Femur (tissue), 1 donor: Measurements from ENCODE around the gene RPTOR.

Experiments used
- DNase-seq: peaks from one replicate; pipeline ENCODE4 v3.0.0-alpha.2; 2017

Gene RPTOR

DNA sequence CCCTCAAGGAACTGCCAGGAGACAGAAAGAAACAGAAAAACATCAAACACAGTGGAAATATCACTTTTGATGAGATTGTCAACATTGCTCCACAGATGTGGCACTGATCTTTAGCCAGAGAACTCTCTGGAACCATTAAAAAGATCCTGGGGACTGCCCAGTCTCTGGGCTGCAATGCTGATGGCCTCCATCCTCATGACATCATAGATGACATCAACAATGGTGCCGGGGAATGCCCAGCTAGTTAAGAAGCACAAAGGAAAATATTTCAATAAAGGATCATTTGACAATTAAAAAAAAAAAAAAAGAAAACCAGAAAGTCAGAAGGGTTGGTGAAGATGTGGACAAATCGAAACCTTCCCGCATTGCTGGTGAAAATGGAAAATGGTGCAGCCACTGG is 432.1 kb downstream of the RPTOR start:
- no peak for DNase-seq

DNA sequence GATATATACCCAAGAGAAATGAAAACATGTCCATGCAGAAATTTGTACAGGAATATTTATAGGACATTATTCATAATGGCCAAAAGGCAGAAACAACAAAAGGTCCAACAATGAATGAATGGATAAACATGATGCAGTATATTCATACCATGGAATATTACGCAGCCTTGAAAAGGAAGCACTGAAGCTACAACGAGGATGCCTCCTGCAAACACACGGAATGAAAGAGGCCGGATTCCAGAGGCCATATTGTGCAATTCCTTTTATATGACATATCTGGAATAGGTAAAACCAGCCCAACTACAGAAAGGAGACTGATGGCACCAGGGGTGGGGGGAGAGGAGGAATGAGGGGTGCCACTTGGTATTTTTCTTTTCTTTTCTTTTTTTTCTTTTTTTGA is 432.5 kb downstream of the RPTOR start:
- DNase-seq: no peak

DNA sequence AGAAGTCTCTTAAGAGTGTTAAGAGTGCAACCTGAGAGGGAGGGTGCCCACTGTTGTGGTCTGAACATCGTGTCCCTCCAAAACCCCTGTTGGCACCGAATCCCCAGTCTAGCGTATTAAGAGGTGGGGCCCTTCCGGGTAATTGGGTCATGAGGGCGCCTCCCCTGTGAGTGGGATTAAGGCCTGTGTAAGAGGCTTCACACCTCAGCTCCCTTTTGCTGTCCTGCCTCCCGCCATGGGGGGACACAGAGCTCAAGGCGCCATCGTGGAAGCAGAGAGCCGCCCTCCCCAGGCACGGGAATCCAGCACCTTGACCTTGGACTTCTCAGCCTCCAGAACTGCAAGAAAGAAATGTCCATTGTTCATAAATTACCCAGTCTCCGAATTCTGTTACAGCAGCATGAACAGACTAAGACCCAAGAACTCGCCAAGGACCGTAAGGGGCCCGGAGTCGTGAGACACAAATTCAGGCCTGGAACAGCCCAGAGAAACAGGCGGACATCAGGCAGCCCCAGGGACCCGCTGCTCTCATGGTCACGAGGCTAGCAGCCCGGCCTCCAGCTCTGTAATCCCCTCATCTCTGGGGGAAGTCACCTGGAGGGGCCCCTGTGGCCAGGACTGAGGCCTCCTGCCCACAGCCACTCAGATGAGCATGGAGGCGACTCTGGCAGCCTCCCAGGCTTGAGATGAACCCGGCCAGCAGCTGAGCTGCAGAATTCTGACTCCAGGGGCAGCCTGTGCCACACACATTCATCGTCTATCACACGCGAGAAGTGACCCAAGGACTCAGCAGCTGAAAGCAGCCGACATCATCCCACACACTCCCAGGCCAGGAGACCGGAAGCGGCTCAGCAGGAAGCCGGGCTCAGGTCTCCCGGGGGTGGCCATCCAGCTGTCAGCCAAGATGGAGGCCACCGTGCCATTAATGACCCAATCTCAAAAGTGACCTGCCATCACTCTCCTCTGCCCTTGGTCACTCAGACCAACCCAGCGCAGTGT is 434.2 kb downstream of the RPTOR start:
- peak; percentile 27 for DNase-seq

DNA sequence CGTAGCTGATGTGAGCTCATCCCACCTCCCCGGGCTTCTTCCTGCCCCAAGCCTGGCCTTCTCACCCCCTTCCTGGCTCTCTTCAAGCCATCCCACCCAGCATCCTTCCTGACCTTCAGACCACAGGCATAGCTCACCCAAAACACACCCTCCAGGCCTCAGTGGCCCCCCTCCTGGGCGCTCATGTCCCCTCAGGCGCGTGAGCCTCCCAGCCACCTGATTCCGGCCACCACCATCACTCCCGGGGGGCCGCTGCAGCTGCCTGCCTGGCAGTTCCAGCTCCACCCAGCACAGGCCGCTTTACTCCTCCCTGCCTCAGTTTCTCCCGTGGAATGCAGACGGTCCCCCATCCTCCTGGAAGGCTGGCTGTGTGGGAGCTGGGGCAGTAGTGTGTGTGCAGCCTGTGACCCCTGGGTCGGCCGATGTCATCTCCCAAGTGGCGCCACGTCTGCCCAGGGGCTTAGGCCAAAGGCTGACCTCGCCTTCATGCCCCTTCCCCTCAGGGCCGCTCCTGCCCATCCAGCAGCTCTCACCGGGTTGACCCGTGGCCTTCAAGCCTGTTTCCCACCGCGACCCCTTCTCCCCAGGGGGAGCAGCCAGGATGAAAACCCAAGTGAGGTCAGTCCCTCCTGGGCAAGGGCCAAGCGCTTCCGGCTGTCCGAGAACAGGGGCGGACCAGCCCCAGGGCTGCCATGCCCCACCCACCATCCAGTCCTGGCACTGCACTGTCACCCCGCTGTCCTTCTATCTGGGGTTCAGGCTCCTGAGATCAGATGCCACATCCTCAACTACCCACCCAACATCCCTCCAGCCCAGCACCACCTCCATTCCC is 435.1 kb downstream of the RPTOR start:
- peak; percentile 23 for DNase-seq

DNA sequence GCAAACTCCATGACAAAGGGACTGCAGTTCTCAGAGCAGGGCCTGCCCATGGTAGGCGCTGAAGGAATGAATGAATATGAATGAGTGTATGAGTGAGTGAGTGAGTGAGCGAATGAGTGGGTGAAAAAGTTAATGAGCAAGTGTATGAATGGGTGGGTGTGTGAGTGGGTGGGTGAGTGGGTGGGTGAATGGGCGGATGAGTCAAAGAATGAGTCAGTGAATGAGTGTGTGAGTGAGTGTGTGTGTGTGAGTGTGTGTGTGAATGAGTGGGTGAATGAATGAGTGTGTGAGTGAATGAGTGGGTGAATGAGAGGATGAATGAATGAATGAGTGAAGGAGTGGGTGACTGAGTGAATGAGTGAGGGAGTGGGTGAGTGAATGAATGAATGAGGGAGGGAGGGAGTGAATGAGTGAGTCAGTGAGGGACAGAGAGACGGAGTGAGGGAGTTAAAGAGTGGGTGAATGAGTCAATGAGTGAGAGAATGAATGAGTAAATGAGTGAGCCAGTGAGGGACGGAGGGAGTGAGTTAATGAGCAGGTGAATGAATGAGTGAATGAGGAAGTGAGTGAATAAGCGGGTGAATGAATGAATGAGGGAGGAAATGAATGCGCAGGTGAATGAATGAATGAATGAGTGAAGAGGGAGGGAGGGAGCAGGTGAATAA is 435.9 kb downstream of the RPTOR start:
- peak; percentile 7 for DNase-seq

DNA sequence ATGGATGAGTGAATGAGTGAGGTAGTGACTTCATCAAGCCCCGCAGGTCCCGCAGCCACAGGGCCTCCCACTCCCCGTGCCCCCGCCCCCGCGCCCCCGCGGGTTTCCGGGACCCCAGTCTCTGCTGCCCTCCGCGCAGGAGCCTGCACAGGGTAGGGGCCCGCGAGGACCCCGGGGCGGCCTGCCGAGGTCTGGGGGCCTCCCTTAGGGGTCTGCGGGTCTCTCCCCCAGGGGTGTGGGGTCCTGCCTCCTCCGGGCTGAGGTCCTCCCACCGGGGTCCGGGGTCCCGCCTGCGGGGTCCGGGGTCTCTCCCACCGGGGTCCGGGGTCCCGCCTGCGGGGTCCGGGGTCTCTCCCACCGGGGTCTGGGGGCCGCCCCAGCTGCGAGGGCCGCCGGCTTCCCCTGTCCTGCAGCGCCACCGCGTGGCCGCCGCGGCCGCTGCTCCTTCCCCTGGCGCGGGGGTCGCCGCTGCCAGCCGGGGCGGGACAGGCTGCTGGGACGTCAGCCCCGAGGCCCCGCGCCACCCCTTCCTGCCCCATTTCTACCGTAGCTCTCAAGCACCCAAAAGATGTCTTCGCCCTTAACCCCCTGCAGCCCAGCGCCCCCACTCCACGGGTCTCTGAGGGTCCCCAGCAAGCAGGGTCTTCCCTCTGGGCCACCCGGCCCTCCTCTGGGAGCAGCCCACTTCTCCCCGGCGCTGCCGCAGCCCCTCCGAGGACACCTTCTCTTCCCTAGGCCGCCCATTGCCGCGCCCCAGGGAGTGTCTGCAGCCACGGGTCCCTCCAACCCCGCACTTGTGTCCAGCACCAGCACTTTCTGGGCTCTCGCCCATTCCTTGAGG is 436.6 kb downstream of the RPTOR start:
- DNase-seq: peak; percentile 44

DNA sequence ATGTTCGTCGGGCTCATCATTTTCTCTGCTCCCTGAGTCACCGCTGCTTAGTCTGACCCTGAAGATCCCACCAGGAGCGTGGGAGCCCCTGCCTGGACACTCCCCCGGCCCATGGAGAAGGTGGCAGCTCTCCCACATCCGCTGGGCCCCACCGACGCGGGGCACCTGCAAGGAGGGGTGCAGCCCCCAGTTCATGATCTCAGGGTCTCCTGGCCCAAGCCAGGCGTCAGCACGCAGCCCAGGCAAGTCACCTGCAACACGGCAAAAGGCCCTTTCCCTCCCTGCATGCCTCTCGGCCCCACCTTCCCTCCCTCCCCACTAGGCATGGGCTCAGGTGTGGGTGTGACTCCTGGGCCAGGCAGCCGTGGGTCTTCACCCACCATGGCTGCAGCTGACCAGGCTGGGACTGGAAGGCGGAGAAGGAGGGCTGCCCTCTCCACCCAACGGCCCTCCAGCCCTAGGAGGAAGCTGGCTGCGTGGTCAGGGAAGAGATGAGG is 437.3 kb downstream of the RPTOR start:
- DNase-seq: peak; percentile 25

DNA sequence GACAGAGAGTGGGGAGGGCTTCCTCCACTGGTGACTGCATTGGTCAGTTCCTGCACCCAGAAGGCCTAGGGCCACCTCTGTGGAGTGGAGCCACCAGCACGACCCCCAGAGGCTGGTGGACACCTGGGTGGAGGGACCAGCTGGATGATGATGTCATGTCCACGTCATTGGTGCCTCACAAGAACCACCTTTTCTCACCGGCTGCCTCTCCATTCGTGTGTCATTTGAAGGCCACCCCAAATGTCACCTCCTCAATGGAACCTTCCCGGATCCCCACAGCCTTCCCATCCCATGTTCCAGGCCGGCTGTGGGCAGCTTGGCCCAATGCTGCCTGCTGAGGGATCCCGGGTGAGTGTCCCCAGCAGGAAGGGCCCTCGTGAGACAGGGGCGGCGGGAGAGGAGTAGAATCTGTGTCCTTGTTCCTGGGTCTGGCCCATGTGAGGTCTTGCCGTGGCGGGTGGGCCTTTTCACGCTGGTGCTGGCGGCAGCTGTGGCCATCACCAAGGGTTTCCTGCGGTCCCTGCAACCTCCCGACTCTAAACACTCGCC is 437.9 kb downstream of the RPTOR start:
- DNase-seq: peak; percentile 23

DNA sequence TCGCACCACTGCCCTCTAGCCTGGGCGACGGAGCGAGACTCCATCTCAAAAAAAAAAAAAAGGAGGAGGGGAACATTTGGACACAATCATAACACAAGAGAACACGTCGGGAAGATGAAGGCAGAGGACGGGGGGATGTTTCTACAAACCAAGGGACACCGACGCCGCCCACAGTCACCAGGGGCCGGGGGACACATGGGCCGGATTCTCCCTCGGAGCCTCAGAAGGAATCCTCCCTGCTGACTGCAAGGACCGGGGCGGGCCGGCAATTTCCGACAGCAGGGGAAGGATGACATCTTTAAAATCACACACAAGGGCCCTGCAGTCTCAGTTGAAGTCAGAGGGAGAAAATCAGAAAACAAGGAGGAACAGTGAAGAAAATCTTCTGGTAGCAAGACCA is 438.9 kb downstream of the RPTOR start:
- DNase-seq: peak; percentile 10

DNA sequence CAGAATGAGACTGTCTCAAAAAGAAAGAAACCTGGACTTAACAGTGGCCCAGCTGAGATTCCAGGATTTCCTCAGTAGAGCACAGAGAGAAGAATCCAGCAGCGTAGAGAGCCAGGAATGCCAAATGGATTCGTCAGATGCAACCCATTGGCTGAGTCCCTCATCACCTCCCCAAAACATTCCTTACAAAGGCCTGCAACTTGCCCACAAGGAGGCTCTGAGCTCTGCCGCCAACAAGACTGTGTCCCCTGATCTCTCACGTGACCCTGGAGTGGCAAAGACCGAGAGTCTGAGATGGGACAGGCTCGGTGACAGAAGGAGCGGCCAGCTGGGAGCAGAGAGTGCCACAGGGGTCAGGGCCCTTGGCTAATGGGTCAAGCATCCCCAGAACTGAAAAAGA is 440.1 kb downstream of the RPTOR start:
- DNase-seq: peak; percentile 39

DNA sequence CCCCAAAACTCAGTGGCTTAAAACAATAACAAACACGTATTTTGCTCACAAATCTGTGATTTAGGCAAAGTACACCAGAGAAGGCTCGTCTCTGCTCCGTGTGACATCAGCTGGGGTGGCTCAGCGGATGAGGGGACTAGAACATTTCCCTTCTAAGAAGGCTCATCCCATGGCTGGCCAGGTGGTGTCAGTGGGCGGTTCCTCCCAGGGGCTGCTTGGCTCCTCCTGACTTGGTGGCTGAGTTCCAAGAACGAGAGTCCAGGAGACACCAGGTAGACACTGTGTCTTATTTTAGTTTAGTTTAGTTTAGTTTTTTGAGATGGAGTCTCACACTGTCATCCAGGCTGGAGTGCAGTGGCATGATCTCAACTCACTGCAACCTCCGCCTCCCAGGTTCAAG is 441.4 kb downstream of the RPTOR start:
- no peak for DNase-seq

DNA sequence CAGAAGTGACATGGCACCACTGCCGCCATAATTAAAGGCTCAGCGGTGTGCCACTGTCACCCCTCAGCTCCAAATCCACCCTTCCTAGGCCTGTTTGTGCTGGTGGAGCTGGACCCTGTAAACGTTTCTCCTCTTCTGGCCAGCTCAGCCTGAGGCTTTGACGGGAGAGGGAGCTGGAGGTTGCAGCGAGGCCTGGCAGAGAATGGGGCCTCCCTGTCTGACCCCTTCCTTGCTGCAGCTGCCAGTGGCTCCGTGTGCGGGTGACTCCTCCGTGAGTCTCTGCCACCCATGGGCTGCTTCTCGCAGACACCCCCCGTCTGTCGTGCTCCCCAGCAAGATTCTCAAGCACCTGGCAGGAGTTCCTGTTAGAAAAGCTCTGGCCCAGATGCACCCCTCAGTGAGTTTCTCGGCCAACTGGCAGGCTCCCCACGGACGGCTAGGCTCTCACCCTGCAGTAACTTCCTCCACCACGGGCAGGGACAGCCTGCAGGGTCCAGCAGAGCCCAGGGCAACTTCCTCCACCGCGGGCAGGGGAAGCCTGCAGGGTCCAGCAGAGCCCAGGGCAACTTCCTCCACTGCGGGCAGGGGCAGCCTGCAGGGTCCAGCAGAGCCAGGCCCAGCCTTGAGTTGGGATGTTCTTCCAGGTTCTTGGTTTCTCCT is 442.3 kb downstream of the RPTOR start:
- peak; percentile 50 for DNase-seq

DNA sequence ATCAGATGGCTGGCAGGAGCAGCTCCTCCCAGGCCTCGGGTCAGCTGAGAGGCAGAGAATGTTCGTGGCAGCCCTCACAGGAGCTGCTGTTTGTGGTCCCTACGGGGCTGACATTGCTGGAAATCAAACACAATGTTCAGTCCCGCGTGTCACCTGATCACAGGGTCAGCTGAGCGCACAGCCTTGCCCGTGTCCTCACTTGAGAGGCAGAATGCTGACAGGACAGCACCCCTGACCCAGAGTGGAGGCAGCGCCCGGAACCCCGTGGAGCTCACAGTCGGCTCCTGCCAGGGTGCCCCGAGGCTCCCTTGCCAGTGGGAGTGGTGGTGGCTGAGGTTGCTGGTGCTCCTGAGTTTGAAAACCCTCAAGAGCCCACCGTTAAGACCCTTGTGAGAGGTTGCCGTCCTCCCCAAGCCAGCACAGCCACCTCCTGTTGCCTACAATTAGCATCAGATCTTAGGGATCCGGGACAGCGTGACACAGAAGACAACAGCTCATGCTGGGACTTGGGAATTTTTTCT is 443.4 kb downstream of the RPTOR start:
- DNase-seq: peak; percentile 21

DNA sequence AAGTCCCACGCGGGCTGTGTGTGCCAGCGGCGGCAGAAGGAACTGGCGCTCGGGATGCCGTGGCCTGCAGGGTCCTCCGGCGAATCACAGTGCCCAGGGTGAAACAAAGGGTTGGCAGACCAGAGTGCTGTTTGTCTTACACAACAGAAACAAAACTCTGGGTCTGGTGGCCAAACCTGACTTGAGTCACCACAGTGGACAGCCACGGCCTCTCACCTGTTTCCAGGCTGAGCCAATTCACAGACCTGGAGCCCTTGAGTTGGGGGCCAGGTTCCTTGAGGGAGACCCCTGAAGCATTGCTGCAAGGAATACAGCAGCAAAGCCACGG is 444.9 kb downstream of the RPTOR start:
- DNase-seq: no peak

DNA sequence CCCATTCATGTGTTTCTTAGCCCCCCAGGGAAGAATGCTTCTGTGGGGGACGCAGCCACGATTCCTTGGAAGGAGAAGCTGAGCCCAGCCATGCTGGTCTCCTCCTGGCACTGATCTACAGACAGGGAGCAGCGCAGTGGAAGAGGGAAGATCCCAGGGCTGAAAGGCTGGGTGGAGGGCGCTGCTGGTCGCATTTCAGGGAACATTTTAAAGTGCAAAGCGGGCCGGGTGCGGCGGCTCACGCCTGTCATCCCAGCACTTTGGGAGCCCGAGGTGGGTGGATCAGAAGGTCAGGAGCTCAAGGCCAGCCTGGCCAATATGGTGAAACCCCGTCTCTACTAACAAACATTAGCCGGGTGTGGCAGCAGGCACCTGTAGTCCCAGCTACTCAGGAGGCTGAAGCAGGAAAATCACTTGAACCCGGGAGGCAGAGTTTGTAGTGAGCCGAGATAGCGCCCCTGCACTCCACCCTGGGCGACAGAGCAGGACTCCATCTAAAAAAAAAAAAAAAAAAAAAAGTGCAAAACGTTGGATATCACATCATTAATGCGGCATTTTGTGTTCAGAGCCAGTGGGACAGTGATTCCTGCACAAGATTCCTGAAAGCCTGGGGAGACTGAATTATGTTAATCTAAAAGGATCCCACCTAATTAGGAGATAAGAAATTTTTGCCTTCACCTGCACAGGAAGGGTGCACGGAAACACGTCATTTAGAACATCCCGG is 446.4 kb downstream of the RPTOR start:
- DNase-seq: no peak

DNA sequence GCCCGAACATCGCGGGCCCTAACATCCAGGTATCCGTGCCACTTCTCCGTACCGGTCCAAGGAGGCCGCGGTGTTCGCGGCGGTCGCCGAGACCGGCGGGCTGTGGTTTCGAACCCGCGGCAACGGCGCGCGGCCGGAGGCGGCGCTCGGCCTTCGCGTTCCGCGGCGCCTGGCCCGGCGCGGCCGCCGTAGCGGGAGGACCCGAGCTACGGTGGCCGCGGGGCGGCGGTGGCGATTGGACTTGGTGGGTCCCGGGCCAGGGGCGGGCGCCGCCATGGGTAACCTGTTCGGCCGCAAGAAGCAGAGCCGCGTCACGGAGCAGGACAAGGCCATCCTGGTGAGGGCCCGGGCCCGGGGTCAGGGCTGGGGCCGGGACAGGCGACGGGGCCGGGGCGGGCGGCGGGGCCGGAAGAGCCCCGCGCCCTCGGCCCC is 447.0 kb downstream of the RPTOR start, which contains the start of gene CHMP6:
Gene CHMP6 (plus strand): TSS at position 197 of the 432 bp plus-strand sequence. CDS start 78 bp downstream, at position 275.
- peak; percentile 84 for DNase-seq

DNA sequence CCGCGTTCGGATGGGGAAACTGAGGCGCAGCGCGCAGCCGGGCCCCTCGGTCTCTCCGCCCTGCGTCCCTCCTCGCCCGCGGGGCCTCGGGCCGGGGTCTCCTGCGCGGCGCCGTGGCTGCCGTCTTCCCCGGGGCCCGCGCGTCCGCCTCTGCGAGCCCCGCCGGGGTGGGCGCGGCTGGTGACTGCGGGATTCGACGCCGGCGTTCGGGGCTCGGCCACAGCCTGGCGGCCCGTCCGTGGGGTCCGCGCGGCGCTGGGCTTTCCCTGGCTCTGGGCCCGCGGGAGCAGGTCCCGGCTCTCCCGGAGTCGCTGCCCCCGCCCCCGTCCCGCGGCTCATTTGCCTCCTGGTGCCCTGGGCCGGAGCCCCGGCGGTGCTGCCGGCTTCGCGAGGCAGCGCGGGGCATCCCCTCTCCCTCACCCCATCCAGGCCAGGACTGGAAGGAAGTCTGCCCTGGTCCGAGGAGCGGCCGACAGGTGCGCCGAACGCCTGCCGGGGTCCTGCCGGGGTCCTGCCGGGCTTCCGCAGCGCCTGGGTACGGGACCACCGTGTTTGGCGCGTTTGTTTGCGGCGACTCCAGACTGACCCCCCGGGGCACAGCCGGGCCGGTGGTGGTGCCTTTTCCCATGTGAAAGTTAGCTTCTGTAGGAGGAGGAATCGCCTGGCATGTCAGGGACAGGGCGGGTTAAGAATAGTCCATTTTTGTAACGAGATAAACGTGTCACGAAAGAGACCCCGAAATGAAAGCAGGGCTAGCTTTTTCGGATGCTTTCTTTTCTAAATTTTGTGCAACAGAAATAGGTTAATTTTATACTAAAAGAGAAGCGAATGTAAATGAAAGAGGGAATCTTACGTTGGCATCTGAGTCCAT is 447.7 kb downstream of the RPTOR start:
- no peak for DNase-seq

DNA sequence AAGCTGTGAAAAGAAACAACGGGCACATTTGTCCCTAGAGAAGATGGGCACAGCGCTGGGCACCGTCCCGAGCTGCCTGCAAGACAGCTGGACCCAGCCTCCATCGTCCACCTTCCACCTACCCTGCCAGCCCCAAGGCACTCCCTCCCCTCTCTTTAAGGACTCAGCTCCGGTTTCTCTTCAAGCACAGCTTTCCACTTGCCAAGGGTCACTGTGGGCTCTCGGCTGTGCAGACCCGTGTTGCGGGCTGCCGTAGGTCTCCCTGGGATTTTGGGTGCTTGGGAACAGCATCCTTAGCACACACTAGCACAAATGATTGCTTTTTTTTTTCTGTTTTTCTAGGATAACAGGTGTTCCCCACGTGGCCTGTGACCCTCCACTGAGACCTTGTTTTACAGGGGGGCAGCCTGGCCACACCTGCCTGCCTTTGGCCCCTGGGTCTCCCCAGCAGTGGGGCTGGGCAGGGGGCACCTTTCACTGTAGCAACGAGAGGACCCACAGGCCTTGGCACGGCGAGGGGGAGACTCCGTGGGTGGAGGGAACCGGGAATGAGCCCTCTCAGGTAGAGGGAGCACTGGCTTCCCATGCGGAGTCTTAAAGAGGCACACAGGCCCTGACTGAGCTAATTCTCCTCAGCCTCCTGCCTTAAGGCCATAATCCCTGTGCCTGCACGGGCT is 448.4 kb downstream of the RPTOR start:
- DNase-seq: no peak
